Stimulated activated CD4-positive, alpha-beta T cell treated with anti-CD3 and anti-CD28 coated beads, Interleukin-12 subunit alpha, Interleukin-12 subunit beta, amount 100 ng/mL, for 48 hours (primary cell): ENCODE measurements around the gene PPFIBP1.
"Not testable (repeated sequence)": the region's sequence is repeated elsewhere in the genome, so short reads cannot be mapped to it uniquely, and the experiment has no call there.

Experiments
- DNase-seq, 3 donors: peaks; one replicate each; pipeline ENCODE4 v3.0.0-alpha.2; 2020; ENCODE audit warnings: low read depth in 2 of 3, low spot score in 1 of 3

Gene PPFIBP1

GRCh38 chr12:27652174-27652763, 128.3 kb downstream of the PPFIBP1 start:
- DNase-seq: peak in 2 of 3 donors; percentile 8 to 51

DNA sequence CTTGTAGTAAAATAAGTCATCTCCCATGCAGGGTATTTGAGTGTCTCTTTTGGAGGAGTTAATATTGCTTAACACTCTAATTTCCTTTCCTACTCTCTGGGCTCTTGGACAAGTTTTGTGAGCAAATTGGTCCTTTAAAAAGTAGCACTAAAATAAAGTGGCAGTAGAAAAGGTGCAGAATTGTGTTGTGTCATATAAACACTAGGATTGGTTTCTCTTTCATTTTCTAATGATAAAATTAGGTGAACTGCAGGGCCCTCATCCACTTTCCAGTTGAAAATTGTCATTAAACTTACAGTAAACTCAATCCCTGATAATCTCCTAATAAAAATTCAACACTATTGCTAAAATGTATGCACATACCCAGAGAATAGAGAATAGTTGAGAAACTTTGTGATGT, 129.7 kb downstream of the PPFIBP1 start:
- DNase-seq: no peak

DNA sequence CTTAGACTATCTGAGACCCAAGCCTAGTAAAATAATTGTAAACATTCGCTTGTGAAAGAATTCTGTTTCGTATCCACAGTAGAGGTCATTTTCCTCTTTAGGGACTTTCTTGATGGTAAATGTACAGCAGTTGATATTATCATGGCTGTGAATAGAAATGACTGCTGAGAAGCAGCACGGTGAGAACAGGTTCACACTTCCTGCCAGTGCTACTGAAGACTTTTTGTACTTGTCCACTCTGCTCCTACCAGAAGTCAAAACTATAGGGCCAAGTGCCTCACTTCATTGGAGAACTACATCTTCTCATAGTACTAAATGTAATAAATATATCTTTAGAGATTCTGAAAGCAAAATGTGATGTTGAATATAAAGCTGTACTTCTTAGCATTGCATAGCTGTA, 131.5 kb downstream of the PPFIBP1 start:
- not testable (repeated sequence) for DNase-seq

DNA sequence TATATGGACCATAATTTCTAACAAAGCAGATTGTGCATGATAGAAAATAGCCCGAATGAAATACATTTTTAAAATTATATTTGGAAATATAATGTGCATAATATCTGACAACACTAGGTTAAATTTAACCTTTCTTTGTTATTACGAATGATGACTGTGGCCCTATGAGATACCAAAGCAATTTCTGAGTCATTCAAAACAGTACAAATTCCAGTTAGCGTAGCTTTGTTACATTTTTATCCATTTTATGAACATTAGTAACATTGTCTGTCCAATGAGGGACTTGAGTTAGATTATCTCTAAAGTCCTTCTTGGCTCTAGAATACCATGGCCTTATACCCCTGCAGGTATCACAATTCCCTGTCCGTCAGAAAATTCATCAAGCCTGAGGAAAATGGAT, 133.3 kb downstream of the PPFIBP1 start:
- DNase-seq: no peak

GRCh38 chr12:27665704-27666103, 141.7 kb downstream of the PPFIBP1 start:
- no peak for DNase-seq

DNA sequence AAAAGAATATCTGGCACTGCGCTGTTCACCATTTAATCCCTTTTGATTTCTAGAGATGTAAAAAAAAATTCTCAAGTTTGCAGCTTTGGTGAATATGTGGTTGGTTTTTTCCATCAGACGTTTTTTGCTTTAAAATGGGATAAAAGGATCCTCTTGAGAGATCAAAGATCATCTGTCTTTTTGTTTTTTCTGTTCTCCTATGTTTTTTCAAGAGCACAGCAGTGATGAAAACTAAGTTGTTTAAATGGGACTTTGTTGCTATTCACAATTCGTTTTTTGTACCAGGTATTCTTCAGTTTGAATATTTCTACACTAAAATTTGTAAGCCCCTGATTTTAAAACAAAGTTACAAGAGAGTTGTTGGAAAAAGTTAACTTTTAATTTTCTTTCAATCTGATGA, 142.5 kb downstream of the PPFIBP1 start:
- no peak for DNase-seq

- no peak for DNase-seq
Observed at GRCh38 chr12:27667540-27667939, 143.5 kb downstream of the PPFIBP1 start.

DNA sequence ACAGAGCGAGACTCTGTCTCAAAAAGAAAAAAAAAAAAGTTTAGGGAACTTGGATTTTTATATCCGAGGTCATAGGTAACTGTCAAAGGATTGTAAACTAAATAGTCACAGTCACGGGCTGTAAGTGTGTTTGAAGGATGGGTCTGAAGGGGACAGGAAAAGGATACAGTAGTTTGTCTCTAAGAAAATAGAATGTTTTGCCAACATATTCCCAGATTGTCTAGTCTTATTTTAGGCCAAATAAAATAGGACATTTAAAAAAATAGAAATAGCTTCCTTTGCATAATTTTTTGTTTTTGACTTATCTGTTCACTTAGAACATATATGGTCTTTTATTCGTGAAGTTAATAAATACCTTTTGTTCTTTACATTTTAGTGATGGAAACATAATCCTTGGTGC, 148.0 kb downstream of the PPFIBP1 start:
- DNase-seq: no peak

DNA sequence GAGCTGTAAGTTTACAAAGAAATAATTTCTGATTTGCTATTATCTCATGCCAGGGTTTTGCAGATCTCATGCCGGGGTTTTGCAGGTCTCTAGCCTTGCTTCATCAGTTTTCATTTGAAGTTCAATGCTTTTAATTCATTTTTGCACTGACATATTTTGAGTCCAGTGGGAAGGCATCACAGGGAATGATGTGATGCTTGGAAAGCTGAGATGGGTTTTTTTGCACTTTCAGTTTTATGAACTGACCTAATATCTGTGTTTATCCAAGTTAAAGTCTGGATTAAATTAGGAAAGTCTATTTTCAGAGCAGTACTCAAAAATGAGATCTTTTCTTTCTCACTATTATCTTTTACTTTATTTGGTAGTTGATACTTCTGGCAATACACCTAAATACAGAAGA, 148.6 kb downstream of the PPFIBP1 start:
- DNase-seq: no peak

DNA sequence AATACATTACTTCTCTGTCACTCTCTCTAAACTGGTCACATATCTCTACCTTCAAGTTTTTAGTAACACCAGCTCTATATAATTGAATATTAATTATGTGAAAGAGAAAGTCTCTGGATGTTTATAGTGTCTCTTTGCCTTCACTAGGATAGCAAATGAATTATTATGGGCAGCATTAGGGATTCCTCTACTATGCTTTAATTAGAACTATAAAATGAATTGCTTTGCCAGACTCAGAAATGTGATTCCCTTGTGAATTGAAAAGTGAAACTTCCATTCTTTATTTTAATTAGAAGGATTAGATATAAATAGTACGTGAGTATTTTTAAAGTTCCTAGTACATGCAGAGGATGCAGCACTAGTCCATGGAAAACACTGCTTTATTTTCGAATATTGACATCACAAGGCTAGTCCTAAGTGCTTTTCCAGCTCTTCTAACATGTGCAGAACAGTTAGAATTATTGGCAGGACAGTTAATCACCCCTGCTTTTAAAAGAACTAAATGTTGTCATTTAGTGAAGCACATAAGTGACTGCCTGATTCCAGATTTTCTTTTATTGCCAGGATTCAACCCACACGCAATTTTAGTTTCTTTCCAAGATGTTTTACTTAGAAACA, 149.2 kb downstream of the PPFIBP1 start:
- DNase-seq: no peak

DNA sequence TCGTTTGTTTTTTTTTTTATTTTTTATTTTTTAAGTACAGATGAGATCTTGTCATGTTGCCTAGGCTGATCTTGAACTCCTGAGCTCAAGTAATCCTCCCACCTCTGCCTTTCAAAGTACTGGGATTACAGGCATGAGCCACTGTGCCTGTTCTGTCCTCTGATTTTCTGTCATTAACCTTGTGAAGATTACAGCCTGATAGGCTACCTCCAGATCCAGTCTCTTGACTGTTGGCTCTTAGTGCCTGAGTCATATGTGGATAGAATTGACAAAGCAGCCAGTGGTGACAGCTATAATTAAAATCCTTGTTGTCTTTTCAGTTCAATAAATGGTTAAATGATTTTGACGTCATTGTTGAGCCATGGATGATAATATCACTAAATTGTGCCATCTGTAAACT, 151.0 kb downstream of the PPFIBP1 start:
- DNase-seq: no peak

- no peak for DNase-seq
Observed at GRCh38 chr12:27680619-27681018, 156.6 kb downstream of the PPFIBP1 start.

DNA sequence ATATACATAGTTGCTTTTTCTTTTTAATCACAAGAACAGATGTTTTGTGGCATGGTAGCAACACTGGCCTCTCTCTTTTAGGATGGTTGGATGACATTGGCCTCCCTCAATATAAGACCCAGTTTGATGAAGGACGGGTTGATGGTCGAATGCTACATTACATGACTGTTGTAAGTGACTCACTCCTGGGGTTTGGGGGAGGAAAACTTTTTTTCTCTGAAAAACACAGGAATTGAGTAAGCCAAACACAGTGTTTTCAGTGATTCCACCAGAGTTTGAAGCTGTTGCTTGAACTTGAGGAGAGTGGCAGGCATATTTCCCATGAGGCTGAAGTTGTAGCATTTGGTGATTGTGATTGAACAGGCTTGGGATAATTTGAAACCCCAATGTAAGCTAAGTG, 158.5 kb downstream of the PPFIBP1 start:
- no peak for DNase-seq

GRCh38 chr12:27685274-27685673, 161.3 kb downstream of the PPFIBP1 start:
- no peak for DNase-seq

- DNase-seq: no peak
Observed at GRCh38 chr12:27686147-27686546, 162.1 kb downstream of the PPFIBP1 start.

DNA sequence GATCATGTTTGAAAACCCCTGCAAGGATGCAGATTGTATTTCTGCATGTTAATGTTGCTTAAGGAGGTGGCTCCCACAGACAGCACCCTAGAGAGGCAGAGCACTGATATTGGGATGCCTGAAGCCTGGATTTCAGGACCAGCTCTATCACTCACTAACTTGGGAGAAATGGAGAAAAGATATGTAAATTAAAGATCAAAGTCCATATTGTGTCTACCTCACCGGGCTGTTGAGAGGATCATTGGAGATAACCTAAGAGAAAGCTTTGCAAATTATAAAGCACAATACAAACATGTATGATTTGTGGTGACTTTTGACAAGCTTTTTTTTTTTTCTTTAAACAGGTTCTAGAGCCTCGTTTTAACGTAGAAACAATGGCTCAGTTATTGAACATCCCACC, 164.7 kb downstream of the PPFIBP1 start:
- no peak for DNase-seq

DNA sequence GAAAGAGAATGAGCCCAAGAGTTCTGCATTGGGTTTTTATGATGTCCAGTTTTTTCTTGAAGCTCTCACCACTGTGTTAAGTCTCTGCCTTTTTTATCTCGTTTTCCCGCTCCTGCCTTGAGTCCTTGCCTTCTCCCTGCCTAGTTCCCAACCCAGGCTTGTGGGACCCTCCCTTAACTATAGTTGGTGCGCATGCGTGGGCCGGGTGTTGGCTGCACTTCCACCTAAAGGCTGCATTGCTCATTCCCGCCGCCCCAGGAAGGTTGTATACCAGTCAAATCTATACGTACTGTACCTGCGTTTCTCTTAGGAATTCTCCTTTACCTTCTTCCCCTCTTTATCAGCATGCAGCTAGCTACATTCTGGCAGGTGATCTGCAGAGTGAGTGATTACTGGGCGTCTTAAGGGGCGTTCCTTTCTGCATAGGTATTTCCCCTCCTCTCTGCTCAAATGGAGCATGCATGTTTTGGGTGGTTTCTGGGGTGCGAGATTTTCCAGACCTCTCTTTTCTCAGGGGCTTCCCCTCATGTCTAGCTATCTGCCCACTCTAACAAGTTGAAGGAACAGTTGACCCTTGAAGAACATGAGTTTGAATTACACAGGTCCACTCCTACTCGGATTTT, 165.7 kb downstream of the PPFIBP1 start:
- no peak for DNase-seq

DNA sequence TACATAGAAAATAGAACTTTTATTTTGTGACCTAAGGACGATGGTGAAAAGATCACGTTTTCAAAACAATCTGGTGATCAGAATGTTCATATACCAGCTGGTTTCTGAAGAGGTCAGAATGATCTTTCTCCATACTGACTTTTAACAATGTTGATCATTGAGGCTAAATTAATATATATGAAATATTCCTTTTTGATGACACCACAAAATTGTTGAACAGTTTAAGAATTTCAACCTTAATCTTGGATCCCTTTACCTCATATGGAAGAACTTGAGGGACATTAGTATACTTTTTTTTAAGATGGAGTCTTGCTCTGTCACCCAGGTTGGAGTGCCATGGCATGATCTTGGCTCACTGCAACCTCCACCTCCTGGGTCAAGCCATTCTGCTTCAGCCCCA, 169.4 kb downstream of the PPFIBP1 start:
- DNase-seq: no peak

- no peak for DNase-seq
Observed at GRCh38 chr12:27695556-27696292, 171.7 kb downstream of the PPFIBP1 start.

DNA sequence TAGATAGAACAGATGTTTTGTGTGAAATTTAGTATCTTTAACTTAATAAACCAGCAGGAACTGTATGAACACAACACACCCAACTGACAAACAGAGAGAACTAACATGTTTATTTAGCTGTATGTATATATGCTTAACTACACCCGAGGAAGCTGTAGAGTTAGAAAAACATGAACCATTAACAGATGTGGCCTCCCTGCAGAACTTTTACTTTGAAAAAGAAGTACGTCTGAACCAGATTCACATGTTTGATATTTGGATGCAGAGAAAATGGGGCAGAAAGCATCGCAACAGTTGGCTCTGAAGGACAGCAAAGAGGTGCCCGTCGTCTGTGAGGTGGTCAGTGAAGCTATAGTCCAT, 172.3 kb downstream of the PPFIBP1 start, which contains the start of gene REP15:
REP15 (plus strand) TSS at position 155 of the 360 bp plus-strand sequence; CDS start at position 271, 116 bp downstream.
- no peak for DNase-seq

- DNase-seq: no peak
Observed at GRCh38 chr12:27696864-27697564, 173.0 kb downstream of the PPFIBP1 start.
